ENCODE results near the gene RASGRF2.

DNA sequence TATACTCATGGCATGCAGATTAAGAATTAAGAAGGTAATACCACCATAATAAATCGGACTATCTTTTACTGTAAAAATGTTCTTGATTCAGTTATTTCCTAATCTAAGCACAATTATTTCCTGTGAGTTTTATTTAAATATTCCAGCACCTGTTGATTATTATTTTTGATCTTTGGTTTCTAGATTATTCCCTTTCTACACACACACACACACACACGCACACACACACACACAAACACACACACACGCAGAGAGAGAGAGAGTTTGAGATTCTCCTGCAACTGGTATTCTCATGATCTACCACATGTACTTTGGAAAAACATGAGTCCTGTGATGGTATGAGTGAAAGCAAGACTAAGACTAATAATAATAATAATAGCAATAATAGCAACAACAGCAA, 256.0 kb downstream of the RASGRF2 start:
- TF ChIP-seq CTCF (conservative IDR thresholded peaks at IDR 0.05; ENCODE audit: low read length) (no peak), EZH2phosphoT487 (IDR thresholded peaks at IDR 0.05; ENCODE audit: borderline replicate concordance) (no peak)

All from Loucy (cell line).